ENCODE measurements around the gene INKA1. TPM values are rescaled to one million over a fixed set of nuclear protein-coding genes. Genes with fewer than 3 reads are reported as not detected.
A peak's percentile ranks its signal among the peaks of the same experiment; 100 is the strongest.
"Not testable (repeated sequence)": the region's sequence is repeated elsewhere in the genome, so short reads cannot be mapped to it uniquely, and the experiment has no call there.

The INKA1 gene
- total RNA-seq, 1 experiment from 2014 or later: 1.4 TPM

DNA sequence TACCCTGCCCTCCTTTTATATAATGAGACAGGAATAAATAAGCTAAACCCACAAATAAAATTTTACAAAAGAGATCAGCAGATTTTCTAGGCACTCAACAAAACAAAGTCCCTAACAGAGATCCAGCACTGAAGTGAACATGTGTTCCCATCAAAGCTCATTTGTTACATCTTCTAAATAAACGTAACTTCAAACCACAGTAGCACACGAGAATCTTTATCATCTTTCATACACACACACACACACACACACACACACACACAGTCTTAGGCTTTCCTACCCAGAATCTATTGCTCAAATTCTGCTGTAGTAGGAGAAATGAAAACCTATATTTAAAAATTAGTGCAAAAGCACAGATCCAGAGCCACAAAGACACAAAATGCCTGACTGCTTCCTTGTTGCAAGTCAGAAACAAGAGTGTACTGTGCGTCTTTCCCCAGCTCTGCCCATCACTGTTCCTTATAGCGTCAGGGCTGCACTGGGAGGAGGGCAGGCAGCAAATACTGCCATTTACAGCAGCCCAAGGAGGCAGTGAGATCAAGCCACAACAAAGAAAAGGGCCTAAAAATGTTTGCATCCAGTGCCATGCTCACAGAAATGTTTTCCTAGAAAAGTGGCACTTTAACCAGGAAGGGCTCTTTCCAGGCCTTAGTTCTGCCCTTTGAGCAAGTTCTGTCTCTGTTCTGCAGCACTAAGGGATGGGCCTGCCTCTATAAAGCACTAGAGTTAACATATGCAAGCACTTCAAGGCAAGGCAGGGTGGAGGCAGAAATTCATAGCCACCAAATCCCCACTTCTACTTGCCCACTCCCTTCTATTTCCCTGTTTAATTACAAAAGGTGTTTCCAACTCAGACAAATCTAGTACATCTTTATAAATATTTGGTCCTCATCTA lies 22.7 kb upstream of the INKA1 start:
- H2BK5ac ChIP-seq (ENCODE audit: insufficient read length, low read length): no peak overlapping the region

DNA sequence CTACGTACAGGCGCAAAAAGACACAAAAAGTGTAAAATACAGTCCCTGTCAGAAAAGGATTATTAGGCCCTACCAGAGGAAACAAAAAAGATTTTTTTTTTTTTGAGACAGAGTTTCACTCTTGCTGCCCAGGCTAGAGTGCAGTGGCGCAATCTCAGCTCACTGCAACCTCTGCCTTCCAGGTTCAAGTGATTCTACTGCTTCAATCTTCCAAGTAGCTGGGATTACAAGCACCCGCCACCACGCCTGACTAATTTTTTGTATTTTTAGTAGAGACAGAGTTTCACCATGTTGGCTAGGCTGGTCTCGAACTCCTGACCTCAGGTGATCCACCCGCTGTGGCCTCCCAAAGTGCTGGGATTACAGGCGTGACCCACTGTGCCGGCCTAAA lies 22.1 kb upstream of the INKA1 start:
- H3K18ac ChIP-seq (ENCODE audit: insufficient read length, low read depth, low read length); H4K91ac ChIP-seq (ENCODE audit: insufficient read length, low read depth, low read length); H3K4me1 ChIP-seq (ENCODE audit: insufficient read depth, low read length); H3K4me1 Mint-ChIP-seq; H2BK120ac ChIP-seq (ENCODE audit: low read depth, low read length, poor library complexity, severe bottlenecking); H4K5ac ChIP-seq (ENCODE audit: insufficient read length, low read depth, low read length); H3K4ac ChIP-seq (ENCODE audit: low read depth, low read length); H3T11ph ChIP-seq (ENCODE audit: low read length); H3K4me3 Mint-ChIP-seq; DNase-seq; H3K14ac ChIP-seq (ENCODE audit: insufficient read depth, low read length); H3K23ac ChIP-seq (ENCODE audit: insufficient read length, low read depth, low read length); H3K9me3 Mint-ChIP-seq; H3K9ac ChIP-seq (ENCODE audit: extremely low read depth, insufficient read length, low read length); H3K27me3 ChIP-seq (ENCODE audit: insufficient read depth, low read length); H2BK5ac ChIP-seq (ENCODE audit: insufficient read length, low read length); H2AFZ ChIP-seq (ENCODE audit: low read length); H3K23me2 ChIP-seq (ENCODE audit: insufficient read length, low read depth, low read length, poor library complexity, severe bottlenecking); H2BK20ac ChIP-seq (ENCODE audit: low read depth, low read length, poor library complexity, severe bottlenecking); H3K27ac ChIP-seq (ENCODE audit: insufficient read length, low read depth, low read length); H4K20me1 ChIP-seq (ENCODE audit: control insufficient read depth, insufficient read depth, insufficient read length); H3K27me3 Mint-ChIP-seq (ENCODE audit: low read depth); H2BK12ac ChIP-seq (ENCODE audit: insufficient read length, low read depth, low read length); H3K56ac ChIP-seq (ENCODE audit: insufficient read length, low read depth, low read length); H2BK15ac ChIP-seq (ENCODE audit: low read depth, low read length); H3K4me2 ChIP-seq (ENCODE audit: insufficient read depth, insufficient read length, low read length); H3K9me3 ChIP-seq (ENCODE audit: control insufficient read depth, low read depth, low read length); H2AK5ac ChIP-seq (ENCODE audit: insufficient read length, low read length); H4K8ac ChIP-seq (replicated peaks; ENCODE audit: insufficient read length, low read depth, low read length); H3K79me2 ChIP-seq (ENCODE audit: insufficient read depth, low read length): not testable (repeated sequence)
- Mint-ChIP-seq H3K36me3 (ENCODE audit: insufficient read depth in 1 of 3, low read depth in 3 of 3) (peaks cover 21 to 52% (median 45%) of the 10 kb centered on the region in 3 experiments; a peak in 6 of 7 replicates), H3K27ac (peak overlapping the region in 1 of 3 experiments; percentile 37; a peak in 1 of 7 replicates)
- WGBS (ENCODE audit: extremely low coverage, insufficient read length, low lambda C conversion rate): no CpG with 5 or more reads among the region's 9 CpGs
- peaks cover 14% of the 10 kb centered on the region for H3K79me1 ChIP-seq (ENCODE audit: insufficient read depth, low read depth, low read length, poor library complexity, severe bottlenecking)

More for the DNA sequence above, 22.7 kb upstream of the INKA1 start:
- peaks cover 5 to 6% of the 10 kb centered on the region in 2 experiments; a peak in 3 of 4 replicates for H3K4me1 Mint-ChIP-seq
- H2BK120ac ChIP-seq (ENCODE audit: low read depth, low read length, poor library complexity, severe bottlenecking): no peak overlapping the region
- H3K4me1 ChIP-seq (ENCODE audit: insufficient read depth, low read length): no peaks in the 10 kb centered on the region
- H4K20me1 ChIP-seq (ENCODE audit: control insufficient read depth, insufficient read depth, insufficient read length): no peaks in the 10 kb centered on the region
- no peak overlapping the region for H4K8ac ChIP-seq (replicated peaks; ENCODE audit: insufficient read length, low read depth, low read length)
- H3K14ac ChIP-seq (ENCODE audit: insufficient read depth, low read length): no peak overlapping the region
- H3K4me3 Mint-ChIP-seq: no peak overlapping the region
- no peaks in the 10 kb centered on the region for H3K23me2 ChIP-seq (ENCODE audit: insufficient read length, low read depth, low read length, poor library complexity, severe bottlenecking)
- H3K9me3 ChIP-seq (ENCODE audit: control insufficient read depth, low read depth, low read length): no peaks in the 10 kb centered on the region
- no peak overlapping the region for H3T11ph ChIP-seq (ENCODE audit: low read length)
- H3K23ac ChIP-seq (ENCODE audit: insufficient read length, low read depth, low read length): no peak overlapping the region
- H3K27ac ChIP-seq (ENCODE audit: insufficient read length, low read depth, low read length): no peak overlapping the region
- H3K27me3 ChIP-seq (ENCODE audit: insufficient read depth, low read length): no peaks in the 10 kb centered on the region
- H3K18ac ChIP-seq (ENCODE audit: insufficient read length, low read depth, low read length): no peak overlapping the region
- H2AK5ac ChIP-seq (ENCODE audit: insufficient read length, low read length): no peak overlapping the region
- peaks cover 17 to 46% (median 42%) of the 10 kb centered on the region in 3 experiments; a peak in 6 of 7 replicates for H3K36me3 Mint-ChIP-seq (ENCODE audit: insufficient read depth in 1 of 3, low read depth in 3 of 3)
- H3K4ac ChIP-seq (ENCODE audit: low read depth, low read length): no peak overlapping the region
- no peak overlapping the region for H2BK15ac ChIP-seq (ENCODE audit: low read depth, low read length)
- no peak overlapping the region for H2BK12ac ChIP-seq (ENCODE audit: insufficient read length, low read depth, low read length)
- H2AFZ ChIP-seq (ENCODE audit: low read length): no peak overlapping the region
- no peaks in the 10 kb centered on the region for H3K27me3 Mint-ChIP-seq (ENCODE audit: low read depth)
- H3K79me2 ChIP-seq (ENCODE audit: insufficient read depth, low read length): peaks cover 5% of the 10 kb centered on the region; the same call in 1 of the 2 replicates
- no peaks in the 10 kb centered on the region for H3K9me3 Mint-ChIP-seq
- peaks cover 17% of the 10 kb centered on the region for H3K79me1 ChIP-seq (ENCODE audit: insufficient read depth, low read depth, low read length, poor library complexity, severe bottlenecking)
- H2BK20ac ChIP-seq (ENCODE audit: low read depth, low read length, poor library complexity, severe bottlenecking): no peak overlapping the region
- no CpG with 5 or more reads among the region's 4 CpGs for WGBS (ENCODE audit: extremely low coverage, insufficient read length, low lambda C conversion rate)
- H3K4me2 ChIP-seq (ENCODE audit: insufficient read depth, insufficient read length, low read length): no peak overlapping the region
- TF ChIP-seq, protein P1, sequence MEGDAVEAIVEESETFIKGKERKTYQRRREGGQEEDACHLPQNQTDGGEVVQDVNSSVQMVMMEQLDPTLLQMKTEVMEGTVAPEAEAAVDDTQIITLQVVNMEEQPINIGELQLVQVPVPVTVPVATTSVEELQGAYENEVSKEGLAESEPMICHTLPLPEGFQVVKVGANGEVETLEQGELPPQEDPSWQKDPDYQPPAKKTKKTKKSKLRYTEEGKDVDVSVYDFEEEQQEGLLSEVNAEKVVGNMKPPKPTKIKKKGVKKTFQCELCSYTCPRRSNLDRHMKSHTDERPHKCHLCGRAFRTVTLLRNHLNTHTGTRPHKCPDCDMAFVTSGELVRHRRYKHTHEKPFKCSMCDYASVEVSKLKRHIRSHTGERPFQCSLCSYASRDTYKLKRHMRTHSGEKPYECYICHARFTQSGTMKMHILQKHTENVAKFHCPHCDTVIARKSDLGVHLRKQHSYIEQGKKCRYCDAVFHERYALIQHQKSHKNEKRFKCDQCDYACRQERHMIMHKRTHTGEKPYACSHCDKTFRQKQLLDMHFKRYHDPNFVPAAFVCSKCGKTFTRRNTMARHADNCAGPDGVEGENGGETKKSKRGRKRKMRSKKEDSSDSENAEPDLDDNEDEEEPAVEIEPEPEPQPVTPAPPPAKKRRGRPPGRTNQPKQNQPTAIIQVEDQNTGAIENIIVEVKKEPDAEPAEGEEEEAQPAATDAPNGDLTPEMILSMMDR (conservative IDR thresholded peaks at IDR 0.05): no peak
- H4K91ac ChIP-seq (ENCODE audit: insufficient read length, low read depth, low read length): no peak overlapping the region
- peak overlapping the region; percentile 8 for H3K9ac ChIP-seq (ENCODE audit: extremely low read depth, insufficient read length, low read length)
- H3K56ac ChIP-seq (ENCODE audit: insufficient read length, low read depth, low read length): no peak overlapping the region
- no peak for DNase-seq
- no peak overlapping the region for H4K5ac ChIP-seq (ENCODE audit: insufficient read length, low read depth, low read length)
- H3K27ac Mint-ChIP-seq: no peak overlapping the region; a peak in 1 of 7 replicates
